Testis (tissue), 2 donors: ENCODE results near the gene IRX2.

Experiments used
- CTCF ChIP-seq, 3 experiments: fragments of 450-650 bp in 2 of 3; fragments of 200-600 bp in 1 of 3; sonication (generic) in 1 of 3; IDR thresholded peaks; one replicate each; pipeline ENCODE4 v1.5.1; 2016 to 2019; ENCODE audit warnings: antibody characterized with exemption in 3 of 3, mild to moderate bottlenecking in 2 of 3, moderate library complexity in 1 of 3
- POLR2A ChIP-seq: fragments of 450-650 bp; IDR thresholded peaks from one replicate; pipeline ENCODE4 v1.6.1; 2017; ENCODE audit warnings: antibody characterized with exemption, mild to moderate bottlenecking, moderate library complexity

GRCh38 chr5:2714026-2714425 is 37.5 kb downstream of the IRX2 start:
- TF ChIP-seq CTCF (IDR thresholded peaks at IDR 0.05) (no peak), POLR2A (no peak)
